RWPE2 (cell line): ENCODE measurements around the gene RNF138.

Source experiments
- ATAC-seq: fragments of 200-7000 bp; cut with Tn5 transposase; 3 replicates; pipeline ENCODE4 v1.9.1; 2021; ENCODE audit warnings: low read depth
- DNase-seq: peaks from one replicate; pipeline ENCODE4 v3.0.0-alpha.2; 2020; ENCODE audit warnings: low spot score
- H3K27ac ChIP-seq: fragments of 450-650 bp; 2 replicates; pipeline ENCODE4 v1.5.1; 2017; ENCODE audit warnings: mild to moderate bottlenecking; ENCODE audit not compliant: poor library complexity, severe bottlenecking
- H3K27me3 ChIP-seq: fragments of 250-450 bp; sonication (Bioruptor Pico); 2 replicates; pipeline ENCODE4 v1.5.1; 2021; ENCODE audit warnings: mild to moderate bottlenecking, moderate library complexity; ENCODE audit not compliant: insufficient read depth, poor library complexity, severe bottlenecking
- H3K36me3 ChIP-seq: fragments of 250-450 bp; sonication (Bioruptor Pico); 2 replicates; pipeline ENCODE4 v1.5.1; 2020; ENCODE audit warnings: low read depth, mild to moderate bottlenecking, moderate library complexity
- H3K4me1 ChIP-seq: fragments of 250-450 bp; sonication (Bioruptor Pico); 2 replicates; pipeline ENCODE4 v1.5.1; 2021; ENCODE audit warnings: mild to moderate bottlenecking, moderate library complexity; ENCODE audit not compliant: insufficient read depth, poor library complexity, severe bottlenecking
- H3K4me3 ChIP-seq: fragments of 250-450 bp; sonication (Bioruptor Pico); 2 replicates; pipeline ENCODE4 v1.5.1; 2021; ENCODE audit warnings: mild to moderate bottlenecking, moderate library complexity; ENCODE audit not compliant: severe bottlenecking
- H3K9me3 ChIP-seq: fragments of 250-450 bp; sonication (Bioruptor Pico); 2 replicates; pipeline ENCODE4 v1.5.1; 2021; ENCODE audit warnings: mild to moderate bottlenecking, moderate library complexity; ENCODE audit not compliant: severe bottlenecking
- TF ChIP-seq, protein P1 (sequence below): fragments of 450-650 bp; IDR thresholded peaks from one replicate; pipeline ENCODE4 v1.5.1; 2017; ENCODE audit warnings: mild to moderate bottlenecking, moderate library complexity; ENCODE audit not compliant: poor library complexity, severe bottlenecking

RNF138 gene, protein sequence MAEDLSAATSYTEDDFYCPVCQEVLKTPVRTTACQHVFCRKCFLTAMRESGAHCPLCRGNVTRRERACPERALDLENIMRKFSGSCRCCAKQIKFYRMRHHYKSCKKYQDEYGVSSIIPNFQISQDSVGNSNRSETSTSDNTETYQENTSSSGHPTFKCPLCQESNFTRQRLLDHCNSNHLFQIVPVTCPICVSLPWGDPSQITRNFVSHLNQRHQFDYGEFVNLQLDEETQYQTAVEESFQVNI

DNA sequence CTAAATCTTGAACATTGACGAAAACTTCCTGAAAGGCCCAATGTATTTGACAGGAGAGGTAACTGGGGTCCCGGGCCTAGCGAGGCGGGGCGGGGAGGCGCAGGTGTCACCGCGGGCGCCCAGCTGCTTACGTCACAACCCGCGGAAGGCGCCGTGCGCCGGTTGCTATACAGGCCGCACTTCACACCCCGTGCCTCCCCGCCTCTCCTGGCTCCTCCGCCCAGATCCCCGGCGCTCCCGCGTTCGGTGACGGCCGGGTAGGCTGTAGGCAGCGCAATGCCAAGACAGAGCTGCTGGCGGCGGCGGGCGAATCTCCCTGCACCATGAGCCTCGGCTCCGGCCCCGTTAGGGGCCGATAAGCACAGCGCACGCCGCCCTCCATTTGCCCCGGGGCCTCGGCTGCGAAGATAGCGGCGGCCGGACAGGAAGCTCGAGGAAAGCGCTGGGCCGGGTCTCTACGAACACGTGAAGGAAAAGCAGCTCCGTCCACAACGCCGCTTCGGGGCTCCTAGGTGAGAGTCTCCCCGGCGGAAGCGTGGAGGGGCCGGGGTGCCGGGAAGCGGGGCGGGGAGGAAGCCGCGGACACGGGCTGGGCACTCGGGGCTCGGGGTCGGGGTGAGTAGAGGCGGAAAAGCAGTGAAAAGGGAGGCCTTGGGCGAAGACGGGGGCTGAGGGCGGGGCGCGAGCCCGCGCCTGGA lies at the start of gene RNF138:
TSS of gene RNF138 (plus strand) at position 151 of the 698 bp plus-strand sequence. CDS start 903 bp downstream, outside the sequence.
- DNase-seq: peak; percentile 80
- peak within 1 kb of the TSS; percentile 80 for H3K4me3 ChIP-seq
- peak within 1 kb of the TSS; percentile 87 for H3K27ac ChIP-seq
- H3K36me3 ChIP-seq: peaks cover 32% of the 10 kb centered on the region
- H3K9me3 ChIP-seq: no peaks in the 10 kb centered on the region
- no peaks in the 10 kb centered on the region for H3K27me3 ChIP-seq
- H3K4me1 ChIP-seq: no peaks in the 10 kb centered on the region
- TF ChIP-seq, protein P1, sequence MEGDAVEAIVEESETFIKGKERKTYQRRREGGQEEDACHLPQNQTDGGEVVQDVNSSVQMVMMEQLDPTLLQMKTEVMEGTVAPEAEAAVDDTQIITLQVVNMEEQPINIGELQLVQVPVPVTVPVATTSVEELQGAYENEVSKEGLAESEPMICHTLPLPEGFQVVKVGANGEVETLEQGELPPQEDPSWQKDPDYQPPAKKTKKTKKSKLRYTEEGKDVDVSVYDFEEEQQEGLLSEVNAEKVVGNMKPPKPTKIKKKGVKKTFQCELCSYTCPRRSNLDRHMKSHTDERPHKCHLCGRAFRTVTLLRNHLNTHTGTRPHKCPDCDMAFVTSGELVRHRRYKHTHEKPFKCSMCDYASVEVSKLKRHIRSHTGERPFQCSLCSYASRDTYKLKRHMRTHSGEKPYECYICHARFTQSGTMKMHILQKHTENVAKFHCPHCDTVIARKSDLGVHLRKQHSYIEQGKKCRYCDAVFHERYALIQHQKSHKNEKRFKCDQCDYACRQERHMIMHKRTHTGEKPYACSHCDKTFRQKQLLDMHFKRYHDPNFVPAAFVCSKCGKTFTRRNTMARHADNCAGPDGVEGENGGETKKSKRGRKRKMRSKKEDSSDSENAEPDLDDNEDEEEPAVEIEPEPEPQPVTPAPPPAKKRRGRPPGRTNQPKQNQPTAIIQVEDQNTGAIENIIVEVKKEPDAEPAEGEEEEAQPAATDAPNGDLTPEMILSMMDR: no peak
- peak; percentile 66 for ATAC-seq

DNA sequence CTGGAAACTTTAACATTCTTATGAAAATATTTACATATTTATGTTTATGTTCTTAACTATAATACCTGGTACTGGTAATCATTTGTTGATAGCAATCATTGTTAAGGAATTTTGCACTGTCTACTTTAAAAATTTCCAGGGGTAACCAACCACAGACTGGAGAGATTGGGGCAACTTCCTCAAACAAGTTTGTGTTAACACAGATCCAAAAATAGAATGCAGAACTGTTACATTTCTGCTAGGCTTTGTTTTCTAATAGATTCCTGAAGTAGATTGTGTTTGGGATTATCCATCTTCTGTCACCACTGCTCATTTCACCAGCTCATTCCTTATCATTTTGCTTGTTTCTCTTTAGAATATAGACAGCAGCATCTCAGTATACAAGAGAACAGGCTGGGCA lies 49.3 kb upstream of the RNF138 start:
- no peak overlapping the region for H3K4me3 ChIP-seq
- H3K36me3 ChIP-seq: no peaks in the 10 kb centered on the region
- ATAC-seq (no peak), DNase-seq (no peak)
- TF ChIP-seq, protein P1: no peak
- no peak overlapping the region for H3K27ac ChIP-seq
- no peaks in the 10 kb centered on the region for H3K9me3 ChIP-seq
- H3K27me3 ChIP-seq: no peaks in the 10 kb centered on the region
- no peaks in the 10 kb centered on the region for H3K4me1 ChIP-seq

DNA sequence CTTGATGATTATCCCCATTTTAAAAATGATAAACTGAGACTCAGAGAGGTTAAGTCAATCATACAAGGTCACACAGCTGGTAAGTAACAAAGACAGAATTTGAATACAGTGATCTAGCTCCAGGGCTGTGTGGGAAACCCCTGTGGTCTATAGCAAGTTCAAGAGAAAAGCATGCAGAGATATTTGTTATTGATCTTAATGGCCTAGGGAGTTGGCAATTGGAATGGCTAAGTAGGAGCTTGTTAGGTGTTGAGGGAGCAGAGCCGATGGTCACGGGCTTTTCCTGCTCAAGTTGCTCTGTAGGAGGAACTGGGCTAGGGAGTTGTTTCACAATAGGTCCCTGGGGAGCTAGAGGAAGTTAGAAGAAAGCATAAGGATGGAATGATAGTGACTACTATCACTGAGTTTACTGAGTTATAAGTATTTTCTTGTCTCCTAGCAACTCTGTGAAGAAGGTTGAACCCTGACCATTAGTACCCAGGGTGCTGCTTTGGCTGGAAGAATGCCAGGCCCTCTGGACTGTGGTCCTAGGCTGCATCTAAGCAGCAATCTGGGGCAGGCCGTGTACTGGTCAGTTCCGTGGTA lies 43.1 kb upstream of the RNF138 start:
- H3K27me3 ChIP-seq: no peaks in the 10 kb centered on the region
- no peak overlapping the region for H3K4me3 ChIP-seq
- ATAC-seq (no peak), DNase-seq (no peak)
- H3K4me1 ChIP-seq: no peaks in the 10 kb centered on the region
- TF ChIP-seq, protein P1: no peak
- H3K9me3 ChIP-seq: no peaks in the 10 kb centered on the region
- H3K36me3 ChIP-seq: no peaks in the 10 kb centered on the region
- no peak overlapping the region for H3K27ac ChIP-seq

DNA sequence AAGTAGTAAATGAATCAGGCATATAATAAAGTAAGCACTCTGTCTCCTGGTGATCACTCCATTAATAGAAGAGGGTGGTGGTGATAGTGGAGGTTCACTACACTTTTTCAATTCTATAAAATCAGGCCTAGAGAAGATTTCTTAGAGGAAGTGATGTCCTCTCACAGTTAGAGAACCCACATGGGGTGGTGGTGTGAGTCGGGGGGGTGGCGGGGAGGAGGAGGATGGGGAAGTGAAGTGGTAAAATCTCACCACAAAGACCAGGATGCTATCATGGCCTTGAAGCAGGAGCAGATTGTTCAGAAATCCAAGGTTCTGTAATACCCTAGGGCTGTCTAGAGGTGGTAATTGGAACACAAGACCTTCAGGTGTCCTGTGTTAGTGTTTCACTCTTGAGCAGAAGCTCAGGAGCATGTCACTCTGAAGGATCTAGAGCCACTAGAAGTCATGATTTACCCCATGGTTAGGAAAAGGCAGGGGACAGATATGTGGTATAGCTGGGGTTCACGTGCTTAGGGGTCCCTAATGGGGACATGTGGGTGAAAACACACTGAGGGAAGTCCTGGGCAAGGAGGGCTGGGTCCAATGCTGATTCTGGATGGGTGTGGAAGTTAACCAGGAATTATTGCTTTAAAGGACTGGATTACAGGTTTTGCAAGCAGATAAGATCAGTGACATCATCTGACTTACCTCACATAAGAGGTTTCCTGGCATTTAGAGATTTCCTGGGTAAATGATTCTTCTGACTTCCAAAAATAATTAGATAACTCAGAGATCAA lies 42.1 kb upstream of the RNF138 start:
- Histone ChIP-seq H3K9me3 (no peaks in the 10 kb centered on the region), H3K27me3 (no peaks in the 10 kb centered on the region), H3K36me3 (no peaks in the 10 kb centered on the region), H3K4me1 (no peaks in the 10 kb centered on the region), H3K27ac (no peak overlapping the region), H3K4me3 (no peak overlapping the region)
- TF ChIP-seq, protein P1: no peak
- ATAC-seq (0 out of 3 replicates have a peak, but pooled peaks have one; percentile 21), DNase-seq (no peak)
